ENCODE results near the gene DDX17. TPM values are rescaled to one million over a fixed set of nuclear protein-coding genes. Genes with fewer than 3 reads are reported as not detected.

DDX17 gene
- total RNA-seq, 6 donors from 2014 or later, result 428 to 2,078 (median 621) TPM

DNA sequence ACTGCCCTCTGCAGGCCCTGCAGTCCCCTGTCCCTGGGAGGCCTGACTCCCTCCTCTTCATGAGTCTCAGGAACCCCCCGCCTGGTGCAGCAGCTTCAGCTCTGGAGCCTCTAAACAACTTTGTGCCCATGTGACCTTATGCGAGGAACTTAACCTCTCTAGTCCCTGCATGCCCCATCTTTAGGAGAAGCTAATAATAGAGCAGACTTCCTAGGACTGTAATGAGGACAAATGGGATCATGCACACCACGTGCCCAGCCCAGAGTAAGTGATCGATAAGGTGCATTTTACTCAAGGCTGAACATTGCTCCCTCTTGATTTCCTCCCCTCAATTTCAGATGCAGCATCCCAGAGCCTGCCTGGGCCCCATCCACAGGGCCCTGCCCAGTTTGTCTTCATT, 70.1 kb downstream of the DDX17 start:
- Histone ChIP-seq H3K9me3 (no peaks in the 10 kb centered on the region), H3K4me3 (no peak overlapping the region), H3K27me3 (no peaks in the 10 kb centered on the region), H3K27ac (no peak overlapping the region), H3K4me1 (no peaks in the 10 kb centered on the region), H3K36me3 (no peaks in the 10 kb centered on the region)
- no peak for ATAC-seq (ENCODE audit: low FRiP score in 2 of 2)
- no peak for DNase-seq
- WGBS, 2 donors, result 78 to 79% methylated on average over 4 of the region's 4 CpGs
- TF ChIP-seq EP300 (IDR thresholded peaks at IDR 0.05), result no peak
- TF ChIP-seq, protein P1, sequence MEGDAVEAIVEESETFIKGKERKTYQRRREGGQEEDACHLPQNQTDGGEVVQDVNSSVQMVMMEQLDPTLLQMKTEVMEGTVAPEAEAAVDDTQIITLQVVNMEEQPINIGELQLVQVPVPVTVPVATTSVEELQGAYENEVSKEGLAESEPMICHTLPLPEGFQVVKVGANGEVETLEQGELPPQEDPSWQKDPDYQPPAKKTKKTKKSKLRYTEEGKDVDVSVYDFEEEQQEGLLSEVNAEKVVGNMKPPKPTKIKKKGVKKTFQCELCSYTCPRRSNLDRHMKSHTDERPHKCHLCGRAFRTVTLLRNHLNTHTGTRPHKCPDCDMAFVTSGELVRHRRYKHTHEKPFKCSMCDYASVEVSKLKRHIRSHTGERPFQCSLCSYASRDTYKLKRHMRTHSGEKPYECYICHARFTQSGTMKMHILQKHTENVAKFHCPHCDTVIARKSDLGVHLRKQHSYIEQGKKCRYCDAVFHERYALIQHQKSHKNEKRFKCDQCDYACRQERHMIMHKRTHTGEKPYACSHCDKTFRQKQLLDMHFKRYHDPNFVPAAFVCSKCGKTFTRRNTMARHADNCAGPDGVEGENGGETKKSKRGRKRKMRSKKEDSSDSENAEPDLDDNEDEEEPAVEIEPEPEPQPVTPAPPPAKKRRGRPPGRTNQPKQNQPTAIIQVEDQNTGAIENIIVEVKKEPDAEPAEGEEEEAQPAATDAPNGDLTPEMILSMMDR (IDR thresholded peaks at IDR 0.05), result no peak
- no peak for TF ChIP-seq POLR2AphosphoS5 (IDR thresholded peaks at IDR 0.05)
- TF ChIP-seq POLR2A (IDR thresholded peaks at IDR 0.05), result no peak

DNA sequence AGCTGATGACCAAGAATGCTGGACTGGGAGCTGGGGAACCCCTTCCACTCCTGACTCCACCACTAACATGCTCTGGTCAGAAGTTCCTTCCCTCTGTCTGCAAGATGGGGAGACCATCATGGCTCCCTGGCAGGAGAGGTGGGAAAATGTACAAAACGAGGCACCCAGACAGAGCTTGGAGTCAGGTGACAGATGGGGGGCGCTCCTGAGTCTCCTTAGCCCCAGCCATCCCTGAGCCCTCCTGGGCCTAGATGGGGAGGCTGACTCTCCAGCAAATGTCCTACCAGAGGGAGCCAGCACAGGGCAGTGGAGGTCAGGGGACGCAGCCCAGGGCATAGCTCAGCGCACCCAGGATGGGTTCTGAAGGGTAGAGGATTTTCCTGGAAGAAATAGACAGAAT, 71.1 kb downstream of the DDX17 start:
- no peak for TF ChIP-seq POLR2AphosphoS5 (IDR thresholded peaks at IDR 0.05)
- TF ChIP-seq, protein P1 (IDR thresholded peaks at IDR 0.05), result no peak
- 80 to 92% methylated on average over 3 to 4 of the region's 4 CpGs for WGBS, 2 donors

DNA sequence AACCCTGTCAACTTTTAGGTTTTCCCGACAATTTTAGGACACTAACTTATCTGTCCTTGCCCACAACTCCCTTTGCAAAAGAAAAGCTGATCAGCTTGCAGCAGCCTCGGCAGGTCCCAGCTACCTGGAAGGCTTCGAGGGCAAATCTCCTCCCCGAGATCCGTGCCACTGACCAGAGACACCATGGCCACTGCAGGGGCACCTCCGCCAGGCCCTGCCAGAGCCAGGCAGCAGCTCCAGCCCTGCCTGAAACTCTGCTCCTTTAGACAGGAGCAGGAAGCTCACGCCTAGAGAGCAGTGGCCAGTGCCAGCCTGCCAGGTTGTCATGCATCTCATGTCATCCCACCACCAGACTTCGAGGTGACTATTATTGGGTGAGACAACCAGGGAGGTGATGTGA, 72.2 kb downstream of the DDX17 start:
- H3K4me1 ChIP-seq, result peaks cover 0 to 10% (median 5%) of the 10 kb centered on the region in 4 donors
- 79 to 93% methylated on average over 6 to 8 of the region's 8 CpGs for WGBS, 2 donors
- ATAC-seq (ENCODE audit: low FRiP score in 2 of 2), result no peak
- TF ChIP-seq EP300 (IDR thresholded peaks at IDR 0.05), result no peak
- TF ChIP-seq POLR2A (IDR thresholded peaks at IDR 0.05), result no peak
- TF ChIP-seq POLR2AphosphoS5 (IDR thresholded peaks at IDR 0.05), result no peak
- TF ChIP-seq, protein P1 (IDR thresholded peaks at IDR 0.05), result no peak
- no peak overlapping the region for H3K4me3 ChIP-seq
- no peaks in the 10 kb centered on the region for H3K27me3 ChIP-seq
- no peaks in the 10 kb centered on the region for H3K36me3 ChIP-seq
- DNase-seq, result no peak
- no peak overlapping the region for H3K27ac ChIP-seq
- no peaks in the 10 kb centered on the region for H3K9me3 ChIP-seq

More for the DNA sequence above, 71.1 kb downstream of the DDX17 start:
- Histone ChIP-seq H3K36me3 (no peaks in the 10 kb centered on the region), H3K27me3 (no peaks in the 10 kb centered on the region), H3K4me3 (no peak overlapping the region), H3K4me1 (peaks cover 0 to under 1% (median 0%) of the 10 kb centered on the region in 4 donors), H3K9me3 (no peaks in the 10 kb centered on the region), H3K27ac (no peak overlapping the region)
- DNase-seq (no peak), ATAC-seq (ENCODE audit: low FRiP score in 2 of 2) (no peak)

Other genes starting within 250 kb of the DDX17 start
- 100 to 1,000 TPM in 1 of 6 donors, 10 to 100 TPM in 5; 47.5 to 141 (median 72.1) TPM for gene TMEM184B, start 233.3 kb downstream of the DDX17 start, total RNA-seq
- gene CSNK1E, start 188.9 kb downstream of the DDX17 start, total RNA-seq, result 100 to 1,000 TPM in 5 of 6 donors, 10 to 100 TPM in 1; 94.1 to 345 (median 123) TPM
- gene KCNJ4, start 51.1 kb downstream of the DDX17 start, total RNA-seq, result not detected
- gene KDELR3, start 38.2 kb downstream of the DDX17 start, total RNA-seq, result 10 to 100 TPM in 2 of 6 donors, 1 to 10 TPM in 4; 7.3 to 14.2 (median 9.7) TPM
- gene DMC1, start 63.9 kb upstream of the DDX17 start, total RNA-seq, result 10 to 100 TPM in 1 of 6 donors, 1 to 10 TPM in 2, under 1 TPM in 3; 0.33 to 12.3 (median 1.2) TPM
- gene FAM227A, start 150.1 kb upstream of the DDX17 start, total RNA-seq, result 10 to 100 TPM in 3 of 6 donors, 1 to 10 TPM in 2, under 1 TPM in 1; 0.49 to 21.3 (median 8.3) TPM
- gene CBY1, start 150.3 kb upstream of the DDX17 start, total RNA-seq, result 10 to 100 TPM; 15.8 to 30.3 (median 23.5) TPM
- 10 to 100 TPM in 5 of 6 donors, 1 to 10 TPM in 1; 9.4 to 60.3 (median 24.1) TPM for gene TOMM22, start 175.6 kb upstream of the DDX17 start, total RNA-seq
- gene JOSD1, start 194.6 kb upstream of the DDX17 start, total RNA-seq, result 10 to 100 TPM; 47.1 to 84.8 (median 67.3) TPM
- gene GTPBP1, start 199.6 kb upstream of the DDX17 start, total RNA-seq, result 100 to 1,000 TPM in 2 of 6 donors, 10 to 100 TPM in 4; 57.9 to 176 (median 73.6) TPM
- gene SUN2, start 249.7 kb upstream of the DDX17 start, total RNA-seq, result 100 to 1,000 TPM; 191 to 436 (median 275) TPM

All from upper lobe of left lung (tissue), 6 donors.